Astrocyte (in vitro differentiated cells and primary cell): ENCODE results near the gene HDAC3. TPM values are rescaled to one million over a fixed set of nuclear protein-coding genes. Genes with fewer than 3 reads are reported as not detected.

Experiments used
- DNase-seq: peaks from one replicate; pipeline ENCODE4 v3.0.0-alpha.2; 2010; ENCODE audit warnings: low read depth
- FAIRE-seq: peaks from 2 replicates; lab custom pipeline; 2011; peaks lifted over from hg19 to GRCh38; lab: Jason Lieb, UNC
- H2AFZ ChIP-seq: 2 replicates; pipeline ENCODE4 v1.6.0; 2012; ENCODE audit warnings: low read depth, low read length, inconsistent platforms
- H3K27ac ChIP-seq: 2 replicates; pipeline ENCODE4 v1.5.1; 2011; ENCODE audit warnings: low read depth, low read length, inconsistent platforms
- H3K27me3 ChIP-seq: 2 replicates; pipeline ENCODE4 v1.6.0; 2011; ENCODE audit warnings: low read length, inconsistent platforms; ENCODE audit not compliant: insufficient read depth
- H3K36me3 ChIP-seq: 2 replicates; pipeline ENCODE4 v1.5.1; 2011; ENCODE audit warnings: low read length, inconsistent platforms; ENCODE audit not compliant: insufficient read depth
- H3K4me1 ChIP-seq: 2 replicates; pipeline ENCODE4 v1.5.1; 2011; ENCODE audit warnings: low read length, inconsistent platforms; ENCODE audit not compliant: insufficient read depth
- H3K4me2 ChIP-seq: 2 replicates; pipeline ENCODE4 v1.6.0; 2012; ENCODE audit warnings: low read length, inconsistent platforms
- H3K4me3 ChIP-seq: 2 replicates; pipeline ENCODE4 v1.5.1; 2011; ENCODE audit warnings: low read depth, mild to moderate bottlenecking, low read length, inconsistent platforms; ENCODE audit not compliant: insufficient read depth
- H3K79me2 ChIP-seq: 2 replicates; pipeline ENCODE4 v1.6.0; 2012; ENCODE audit warnings: mild to moderate bottlenecking, low read length, inconsistent platforms; ENCODE audit not compliant: insufficient read depth
- H3K9ac ChIP-seq: 2 replicates; pipeline ENCODE4 v1.6.0; 2012; ENCODE audit warnings: mild to moderate bottlenecking, low read length, inconsistent platforms
- H3K9me3 ChIP-seq: 2 replicates; pipeline ENCODE4 v1.5.1; 2012; ENCODE audit warnings: low read depth, mild to moderate bottlenecking, low read length, inconsistent platforms; ENCODE audit not compliant: insufficient read depth
- H4K20me1 ChIP-seq: 2 replicates; pipeline ENCODE4 v1.6.0; 2012; ENCODE audit warnings: low read length, inconsistent platforms; ENCODE audit not compliant: insufficient read depth
- H3K27ac Mint-ChIP-seq: one replicate; pipeline ENCODE4 v1.8.0; 2021; ENCODE audit warnings: mild to moderate bottlenecking, mixed read lengths; ENCODE audit not compliant: unreplicated experiment
- H3K27me3 Mint-ChIP-seq: one replicate; pipeline ENCODE4 v1.8.0; 2021; ENCODE audit warnings: low read depth, mixed read lengths; ENCODE audit not compliant: unreplicated experiment
- H3K36me3 Mint-ChIP-seq: one replicate; pipeline ENCODE4 v1.8.0; 2021; ENCODE audit warnings: low read depth, mixed read lengths; ENCODE audit not compliant: unreplicated experiment
- H3K4me1 Mint-ChIP-seq: one replicate; pipeline ENCODE4 v1.8.0; 2021; ENCODE audit warnings: low read depth, mixed read lengths; ENCODE audit not compliant: unreplicated experiment
- H3K4me3 Mint-ChIP-seq: one replicate; pipeline ENCODE4 v1.8.0; 2021; ENCODE audit warnings: mild to moderate bottlenecking, moderate library complexity, mixed read lengths; ENCODE audit not compliant: unreplicated experiment
- H3K9me3 Mint-ChIP-seq: one replicate; pipeline ENCODE4 v1.8.0; 2021; ENCODE audit warnings: mild to moderate bottlenecking, mixed read lengths; ENCODE audit not compliant: unreplicated experiment
- EZH2 ChIP-seq: IDR thresholded peaks from 2 replicates; pipeline ENCODE4 v1.6.1; 2012; ENCODE audit warnings: mild to moderate bottlenecking, low read length, inconsistent platforms; ENCODE audit not compliant: insufficient read depth
- total RNA-seq: library from RNA; stranded (reverse); gene quantifications from 2 replicates; pipeline ENCODE4 v1.2.1, GENCODE V29; 2021
- TF ChIP-seq, protein P1 (sequence below): IDR thresholded peaks from 2 replicates; pipeline ENCODE4 v1.5.1; 2011; ENCODE audit warnings: low read depth, mild to moderate bottlenecking, inconsistent platforms, low read length, moderate library complexity; ENCODE audit not compliant: insufficient read depth

HDAC3 gene
- total RNA-seq, 1 donor from 2014 or later = 63.8 TPM

DNA sequence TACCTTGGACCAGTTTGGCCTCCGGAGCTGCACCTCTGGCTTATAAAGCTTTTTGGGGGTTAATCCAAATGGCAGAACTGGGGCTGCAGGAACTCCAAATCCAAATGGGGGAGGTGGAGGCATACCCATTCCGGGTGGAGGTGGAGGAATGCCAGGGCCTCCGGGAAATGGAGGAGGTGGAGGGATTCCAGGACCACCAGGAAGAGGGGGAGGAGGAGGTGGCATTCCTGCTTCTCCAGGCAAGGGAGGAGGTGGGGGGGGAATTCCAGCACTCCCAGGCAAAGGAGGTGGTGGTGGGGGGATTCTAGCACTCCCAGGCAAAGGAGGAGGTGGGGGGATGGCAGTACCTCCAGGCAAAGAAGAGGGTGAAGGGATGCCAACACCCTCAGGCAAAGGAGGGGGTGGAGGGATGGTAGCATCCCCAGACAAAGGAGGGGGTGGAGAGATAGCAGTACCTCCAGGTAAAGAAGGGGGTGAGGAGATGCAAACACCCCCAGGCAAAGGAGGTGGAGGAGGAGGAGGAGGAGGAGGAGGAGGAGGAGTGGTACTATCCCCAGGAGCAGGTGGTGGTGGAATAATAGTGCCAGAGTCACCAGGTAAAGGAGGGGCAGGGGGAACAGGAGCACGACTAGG, 63.0 kb downstream of the HDAC3 start:
- H2AFZ ChIP-seq = no peak overlapping the region
- Mint-ChIP-seq H3K36me3 (peaks cover 5% of the 10 kb centered on the region), H3K27ac (no peak overlapping the region), H3K27me3 (no peaks in the 10 kb centered on the region), H3K4me3 (no peak overlapping the region), H3K4me1 (no peaks in the 10 kb centered on the region), H3K9me3 (no peaks in the 10 kb centered on the region)
- no peak for TF ChIP-seq EZH2
- TF ChIP-seq, protein P1, sequence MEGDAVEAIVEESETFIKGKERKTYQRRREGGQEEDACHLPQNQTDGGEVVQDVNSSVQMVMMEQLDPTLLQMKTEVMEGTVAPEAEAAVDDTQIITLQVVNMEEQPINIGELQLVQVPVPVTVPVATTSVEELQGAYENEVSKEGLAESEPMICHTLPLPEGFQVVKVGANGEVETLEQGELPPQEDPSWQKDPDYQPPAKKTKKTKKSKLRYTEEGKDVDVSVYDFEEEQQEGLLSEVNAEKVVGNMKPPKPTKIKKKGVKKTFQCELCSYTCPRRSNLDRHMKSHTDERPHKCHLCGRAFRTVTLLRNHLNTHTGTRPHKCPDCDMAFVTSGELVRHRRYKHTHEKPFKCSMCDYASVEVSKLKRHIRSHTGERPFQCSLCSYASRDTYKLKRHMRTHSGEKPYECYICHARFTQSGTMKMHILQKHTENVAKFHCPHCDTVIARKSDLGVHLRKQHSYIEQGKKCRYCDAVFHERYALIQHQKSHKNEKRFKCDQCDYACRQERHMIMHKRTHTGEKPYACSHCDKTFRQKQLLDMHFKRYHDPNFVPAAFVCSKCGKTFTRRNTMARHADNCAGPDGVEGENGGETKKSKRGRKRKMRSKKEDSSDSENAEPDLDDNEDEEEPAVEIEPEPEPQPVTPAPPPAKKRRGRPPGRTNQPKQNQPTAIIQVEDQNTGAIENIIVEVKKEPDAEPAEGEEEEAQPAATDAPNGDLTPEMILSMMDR = no peak
- no peak for DNase-seq
- no peaks in the 10 kb centered on the region for H3K9me3 ChIP-seq
- no peaks in the 10 kb centered on the region for H3K79me2 ChIP-seq
- no peak overlapping the region for H3K4me3 ChIP-seq
- H3K9ac ChIP-seq = no peak overlapping the region
- H3K4me1 ChIP-seq = no peaks in the 10 kb centered on the region
- no peak overlapping the region for H3K27ac ChIP-seq
- peaks cover 56% of the 10 kb centered on the region for H3K36me3 ChIP-seq
- H3K4me2 ChIP-seq = no peak overlapping the region
- H4K20me1 ChIP-seq = no peaks in the 10 kb centered on the region
- no peaks in the 10 kb centered on the region for H3K27me3 ChIP-seq
- no peak for FAIRE-seq

Other genes starting within 250 kb of the HDAC3 start
- gene PCDHGB4, start 249.2 kb downstream of the HDAC3 start, total RNA-seq = 13.6 and 15.7 TPM in 2 replicates
- 1.0 and 1.2 TPM in 2 replicates for gene PCDHGA8, start 244.2 kb downstream of the HDAC3 start, total RNA-seq
- 1.1 and 2.1 TPM in 2 replicates for gene PCDHGB5, start 238.9 kb downstream of the HDAC3 start, total RNA-seq
- gene PCDHGA9, start 234.1 kb downstream of the HDAC3 start, total RNA-seq = 0.73 and 0.87 TPM in 2 replicates
- 18.4 and 19.9 TPM in 2 replicates for gene PCDHGB6, start 228.8 kb downstream of the HDAC3 start, total RNA-seq
- gene PCDHGA10, start 223.9 kb downstream of the HDAC3 start, total RNA-seq = 34.0 and 41.6 TPM in 2 replicates
- gene PCDHGB7, start 219.2 kb downstream of the HDAC3 start, total RNA-seq = 22.4 and 26.1 TPM in 2 replicates
- gene PCDHGA11, start 215.8 kb downstream of the HDAC3 start, total RNA-seq = 5.3 and 5.8 TPM in 2 replicates
- gene PCDHGA12, start 206.3 kb downstream of the HDAC3 start, total RNA-seq = 1.2 and 1.6 TPM in 2 replicates
- 84.7 and 100.0 TPM in 2 replicates for gene PCDHGC3, start 160.9 kb downstream of the HDAC3 start, total RNA-seq
- 6.6 and 7.4 TPM in 2 replicates for gene PCDHGC4, start 151.8 kb downstream of the HDAC3 start, total RNA-seq
- 7.7 and 10.9 TPM in 2 replicates for gene PCDHGC5, start 147.8 kb downstream of the HDAC3 start, total RNA-seq
- 63.5 and 78.8 TPM in 2 replicates for gene DIAPH1, start 17.8 kb downstream of the HDAC3 start, total RNA-seq
- 12.2 and 12.9 TPM in 2 replicates for gene RELL2, start 148 bp upstream of the HDAC3 start, total RNA-seq
- gene FCHSD1, start 14.6 kb upstream of the HDAC3 start, total RNA-seq = 39.4 and 40.6 TPM in 2 replicates
- 14.9 and 17.4 TPM in 2 replicates for gene ARAP3, start 45.4 kb upstream of the HDAC3 start, total RNA-seq
- gene PCDH1, start 241.6 kb upstream of the HDAC3 start, total RNA-seq = 9.1 and 11.5 TPM in 2 replicates